Suprapubic skin (tissue), 4 donors: ENCODE results near the gene AKT1S1. TPM values are rescaled to one million over a fixed set of nuclear protein-coding genes. Genes with fewer than 3 reads are reported as not detected.

Source experiments
- DNase-seq, 2 donors: peaks; one replicate each; pipeline ENCODE4 v3.0.0-alpha.2; 2019; ENCODE audit warnings: low spot score in 2 of 2
- H3K27ac ChIP-seq: fragments of 200-600 bp; sonication (generic); one replicate; pipeline ENCODE4 v1.5.1; 2019
- H3K27me3 ChIP-seq: fragments of 200-600 bp; sonication (generic); one replicate; pipeline ENCODE4 v1.5.1; 2019
- H3K36me3 ChIP-seq: fragments of 200-600 bp; sonication (generic); one replicate; pipeline ENCODE4 v1.5.1; 2019
- H3K4me1 ChIP-seq: fragments of 200-600 bp; sonication (generic); one replicate; pipeline ENCODE4 v1.5.1; 2019
- H3K4me3 ChIP-seq: fragments of 200-600 bp; sonication (generic); one replicate; pipeline ENCODE4 v1.5.1; 2019; ENCODE audit warnings: mild to moderate bottlenecking
- H3K9me3 ChIP-seq: fragments of 200-600 bp; sonication (generic); one replicate; pipeline ENCODE4 v1.5.1; 2019
- CTCF ChIP-seq, 2 donors: fragments of 200-600 bp in 1 of 2; fragments of 450-650 bp in 1 of 2; sonication (generic) in 1 of 2; IDR thresholded peaks; one replicate each; pipeline ENCODE4 v1.5.1; 2016 to 2019; ENCODE audit warnings: antibody characterized with exemption in 2 of 2, mild to moderate bottlenecking in 1 of 2, moderate library complexity in 1 of 2
- EP300 ChIP-seq: sonication (generic); formaldehyde crosslinking; IDR thresholded peaks from one replicate; pipeline ENCODE4 v1.6.1; 2017; ENCODE audit warnings: antibody characterized with exemption
- POLR2A ChIP-seq, 2 donors: fragments of 450-650 bp; IDR thresholded peaks; one replicate each; pipeline ENCODE4 v1.6.1; 2017; ENCODE audit warnings: antibody characterized with exemption in 2 of 2, mild to moderate bottlenecking in 2 of 2, moderate library complexity in 2 of 2
- POLR2AphosphoS5 ChIP-seq, 3 donors: sonication (generic); formaldehyde crosslinking; IDR thresholded peaks; one replicate each; pipeline ENCODE4 v1.6.1; 2017; ENCODE audit warnings: antibody characterized with exemption in 3 of 3
- WGBS: methylation state at CpG from one replicate; pipeline ENCODE4 v1.1.5; 2018; 5-methylcytosine and 5-hydroxymethylcytosine counted together
- total RNA-seq, 4 donors: library from RNA; depleted of rRNA; stranded (reverse); fragments of >200 nt; gene quantifications; one replicate each; pipeline ENCODE4 v1.1.0, GENCODE V29; 2016

AKT1S1 gene
- total RNA-seq, 4 donors from 2014 or later: 19.3 to 25.1 (median 20.0) TPM

GRCh38 chr19:49873129-49873521 lies 4.0 kb downstream of the AKT1S1 start:
- H3K4me3 ChIP-seq: no peak overlapping the region
- TF ChIP-seq POLR2AphosphoS5 (IDR thresholded peaks at IDR 0.05) (no peak), CTCF (IDR thresholded peaks at IDR 0.05) (no peak), EP300 (no peak), POLR2A (IDR thresholded peaks at IDR 0.05) (no peak)
- DNase-seq: no peak
- H3K4me1 ChIP-seq: peaks cover 59% of the 10 kb centered on the region
- H3K27me3 ChIP-seq: no peaks in the 10 kb centered on the region
- no peak overlapping the region for H3K27ac ChIP-seq
- H3K9me3 ChIP-seq: no peaks in the 10 kb centered on the region
- peaks cover 9% of the 10 kb centered on the region for H3K36me3 ChIP-seq
- 92% methylated on average over 11 of the region's 29 CpGs for WGBS

- no peak overlapping the region for H3K27ac ChIP-seq
- 87% methylated on average over 20 of the region's 27 CpGs for WGBS
- no peak for TF ChIP-seq POLR2A (IDR thresholded peaks at IDR 0.05)
- TF ChIP-seq POLR2AphosphoS5 (IDR thresholded peaks at IDR 0.05): no peak
- no peak for TF ChIP-seq CTCF (IDR thresholded peaks at IDR 0.05)
- TF ChIP-seq EP300: no peak
- H3K36me3 ChIP-seq: peaks cover 9% of the 10 kb centered on the region
- no peak for DNase-seq
- no peaks in the 10 kb centered on the region for H3K9me3 ChIP-seq
- H3K4me1 ChIP-seq: peaks cover 63% of the 10 kb centered on the region
- H3K4me3 ChIP-seq: no peak overlapping the region
- no peaks in the 10 kb centered on the region for H3K27me3 ChIP-seq
Observed at GRCh38 chr19:49872245-49873128, 4.7 kb downstream of the AKT1S1 start.

GRCh38 chr19:49871349-49871985 lies 5.7 kb downstream of the AKT1S1 start:
- no peak overlapping the region for H3K27ac ChIP-seq

GRCh38 chr19:49870309-49870901 lies 6.8 kb downstream of the AKT1S1 start:
- H3K27ac ChIP-seq: peak overlapping the region; percentile 88
- no peaks in the 10 kb centered on the region for H3K27me3 ChIP-seq
- H3K36me3 ChIP-seq: peaks cover 9% of the 10 kb centered on the region
- DNase-seq: no peak
- WGBS: 80% methylated on average over 4 of the region's 15 CpGs
- peak overlapping the region; percentile 62 for H3K4me3 ChIP-seq
- TF ChIP-seq POLR2AphosphoS5 (IDR thresholded peaks at IDR 0.05): no peak
- TF ChIP-seq EP300: no peak
- TF ChIP-seq CTCF (IDR thresholded peaks at IDR 0.05): no peak
- no peak for TF ChIP-seq POLR2A (IDR thresholded peaks at IDR 0.05)
- peaks cover 72% of the 10 kb centered on the region for H3K4me1 ChIP-seq
- no peaks in the 10 kb centered on the region for H3K9me3 ChIP-seq

More at GRCh38 chr19:49871349-49871985, 5.7 kb downstream of the AKT1S1 start:
- 94% methylated on average over 11 of the region's 17 CpGs for WGBS
- Histone ChIP-seq H3K36me3 (peaks cover 9% of the 10 kb centered on the region), H3K9me3 (no peaks in the 10 kb centered on the region), H3K4me3 (no peak overlapping the region), H3K4me1 (peaks cover 68% of the 10 kb centered on the region), H3K27me3 (no peaks in the 10 kb centered on the region)
- TF ChIP-seq EP300 (no peak), POLR2A (IDR thresholded peaks at IDR 0.05) (no peak), POLR2AphosphoS5 (IDR thresholded peaks at IDR 0.05) (no peak), CTCF (IDR thresholded peaks at IDR 0.05) (no peak)
- DNase-seq: no peak
